ENCODE results near the gene SHF.

SHF gene

GRCh38 chr15:45156744-45157455 is 30.9 kb downstream of the SHF start:
- no peak for DNase-seq (ENCODE audit: low read depth, low spot score)
- Histone ChIP-seq H3K27ac (ENCODE audit: low read length) (no peak overlapping the region), H3K36me3 (ENCODE audit: control insufficient read depth, insufficient read depth, low read length) (no peaks in the 10 kb centered on the region), H3K4me1 (ENCODE audit: control insufficient read depth, insufficient read depth, low read length) (no peaks in the 10 kb centered on the region), H3K4me3 (ENCODE audit: low read length) (no peak overlapping the region), H3K9me3 (ENCODE audit: control insufficient read depth, insufficient read depth, low read length) (no peaks in the 10 kb centered on the region), H3K27me3 (ENCODE audit: control insufficient read depth, insufficient read depth, low read length) (no peaks in the 10 kb centered on the region)
- WGBS (ENCODE audit: insufficient coverage, insufficient read length), result no CpG with 5 or more reads among the region's 7 CpGs

GRCh38 chr15:45155739-45156138 is 32.0 kb downstream of the SHF start:
- Histone ChIP-seq H3K27ac (ENCODE audit: low read length) (no peak overlapping the region), H3K9me3 (ENCODE audit: control insufficient read depth, insufficient read depth, low read length) (no peaks in the 10 kb centered on the region), H3K36me3 (ENCODE audit: control insufficient read depth, insufficient read depth, low read length) (no peaks in the 10 kb centered on the region), H3K4me1 (ENCODE audit: control insufficient read depth, insufficient read depth, low read length) (no peaks in the 10 kb centered on the region), H3K27me3 (ENCODE audit: control insufficient read depth, insufficient read depth, low read length) (no peaks in the 10 kb centered on the region), H3K4me3 (ENCODE audit: low read length) (no peak overlapping the region)
- no CpG with 5 or more reads among the region's 8 CpGs for WGBS (ENCODE audit: insufficient coverage, insufficient read length)
- DNase-seq (ENCODE audit: low read depth, low spot score), result no peak

GRCh38 chr15:45151998-45152828 is 35.6 kb downstream of the SHF start:
- no peak for DNase-seq (ENCODE audit: low read depth, low spot score)
- WGBS (ENCODE audit: insufficient coverage, insufficient read length), result no CpG with 5 or more reads among the region's 36 CpGs

GRCh38 chr15:45150997-45151396 is 36.8 kb downstream of the SHF start:
- H3K4me1 ChIP-seq (ENCODE audit: control insufficient read depth, insufficient read depth, low read length), result no peaks in the 10 kb centered on the region
- H3K36me3 ChIP-seq (ENCODE audit: control insufficient read depth, insufficient read depth, low read length), result no peaks in the 10 kb centered on the region; the same call in 1 of the 2 replicates
- no peaks in the 10 kb centered on the region for H3K9me3 ChIP-seq (ENCODE audit: control insufficient read depth, insufficient read depth, low read length)
- no peak for DNase-seq (ENCODE audit: low read depth, low spot score)
- no CpG with 5 or more reads among the region's 6 CpGs for WGBS (ENCODE audit: insufficient coverage, insufficient read length)
- no peaks in the 10 kb centered on the region for H3K27me3 ChIP-seq (ENCODE audit: control insufficient read depth, insufficient read depth, low read length)
- no peak overlapping the region for H3K27ac ChIP-seq (ENCODE audit: low read length)
- no peak overlapping the region for H3K4me3 ChIP-seq (ENCODE audit: low read length)

More at GRCh38 chr15:45151998-45152828, 35.6 kb downstream of the SHF start:
- no peak overlapping the region for H3K27ac ChIP-seq (ENCODE audit: low read length)
- no peaks in the 10 kb centered on the region for H3K27me3 ChIP-seq (ENCODE audit: control insufficient read depth, insufficient read depth, low read length)
- H3K4me3 ChIP-seq (ENCODE audit: low read length), result no peak overlapping the region
- no peaks in the 10 kb centered on the region for H3K9me3 ChIP-seq (ENCODE audit: control insufficient read depth, insufficient read depth, low read length)
- H3K36me3 ChIP-seq (ENCODE audit: control insufficient read depth, insufficient read depth, low read length), result no peaks in the 10 kb centered on the region; the same call in 1 of the 2 replicates
- no peaks in the 10 kb centered on the region for H3K4me1 ChIP-seq (ENCODE audit: control insufficient read depth, insufficient read depth, low read length)

- Histone ChIP-seq H3K27me3 (ENCODE audit: control insufficient read depth, insufficient read depth, low read length) (no peaks in the 10 kb centered on the region), H3K4me1 (ENCODE audit: control insufficient read depth, insufficient read depth, low read length) (no peaks in the 10 kb centered on the region), H3K36me3 (ENCODE audit: control insufficient read depth, insufficient read depth, low read length) (no peaks in the 10 kb centered on the region; the same call in 1 of the 2 replicates), H3K27ac (ENCODE audit: low read length) (no peak overlapping the region), H3K9me3 (ENCODE audit: control insufficient read depth, insufficient read depth, low read length) (no peaks in the 10 kb centered on the region), H3K4me3 (ENCODE audit: low read length) (no peak overlapping the region)
- no peak for DNase-seq (ENCODE audit: low read depth, low spot score)
- WGBS (ENCODE audit: insufficient coverage, insufficient read length), result no CpG with 5 or more reads among the region's 6 CpGs
Observed at GRCh38 chr15:45150481-45150880, 37.3 kb downstream of the SHF start.

- DNase-seq (ENCODE audit: low read depth, low spot score), result no peak
- H3K9me3 ChIP-seq (ENCODE audit: control insufficient read depth, insufficient read depth, low read length), result no peaks in the 10 kb centered on the region
- no peaks in the 10 kb centered on the region for H3K27me3 ChIP-seq (ENCODE audit: control insufficient read depth, insufficient read depth, low read length)
- no CpG with 5 or more reads among the region's 1 CpG for WGBS (ENCODE audit: insufficient coverage, insufficient read length)
- H3K36me3 ChIP-seq (ENCODE audit: control insufficient read depth, insufficient read depth, low read length), result no peaks in the 10 kb centered on the region; the same call in 1 of the 2 replicates
- no peaks in the 10 kb centered on the region for H3K4me1 ChIP-seq (ENCODE audit: control insufficient read depth, insufficient read depth, low read length)
- H3K4me3 ChIP-seq (ENCODE audit: low read length), result no peak overlapping the region
- H3K27ac ChIP-seq (ENCODE audit: low read length), result no peak overlapping the region
Observed at GRCh38 chr15:45149060-45149459, 38.7 kb downstream of the SHF start.

GRCh38 chr15:45148076-45149059 is 39.4 kb downstream of the SHF start:
- Histone ChIP-seq H3K4me3 (ENCODE audit: low read length) (no peak overlapping the region), H3K4me1 (ENCODE audit: control insufficient read depth, insufficient read depth, low read length) (no peaks in the 10 kb centered on the region; the same call in 1 of the 2 replicates), H3K27ac (ENCODE audit: low read length) (no peak overlapping the region), H3K27me3 (ENCODE audit: control insufficient read depth, insufficient read depth, low read length) (no peaks in the 10 kb centered on the region), H3K9me3 (ENCODE audit: control insufficient read depth, insufficient read depth, low read length) (no peaks in the 10 kb centered on the region), H3K36me3 (ENCODE audit: control insufficient read depth, insufficient read depth, low read length) (no peaks in the 10 kb centered on the region; the same call in 1 of the 2 replicates)
- no CpG with 5 or more reads among the region's 12 CpGs for WGBS (ENCODE audit: insufficient coverage, insufficient read length)
- DNase-seq (ENCODE audit: low read depth, low spot score), result no peak

GRCh38 chr15:45147606-45148005 is 40.2 kb downstream of the SHF start:
- Histone ChIP-seq H3K27me3 (ENCODE audit: control insufficient read depth, insufficient read depth, low read length) (no peaks in the 10 kb centered on the region), H3K27ac (ENCODE audit: low read length) (no peak overlapping the region), H3K4me3 (ENCODE audit: low read length) (no peak overlapping the region), H3K36me3 (ENCODE audit: control insufficient read depth, insufficient read depth, low read length) (no peaks in the 10 kb centered on the region; the same call in 1 of the 2 replicates), H3K4me1 (ENCODE audit: control insufficient read depth, insufficient read depth, low read length) (no peaks in the 10 kb centered on the region; the same call in 1 of the 2 replicates), H3K9me3 (ENCODE audit: control insufficient read depth, insufficient read depth, low read length) (no peaks in the 10 kb centered on the region)
- no CpG with 5 or more reads among the region's 7 CpGs for WGBS (ENCODE audit: insufficient coverage, insufficient read length)
- DNase-seq (ENCODE audit: low read depth, low spot score), result no peak

- no CpG with 5 or more reads among the region's 4 CpGs for WGBS (ENCODE audit: insufficient coverage, insufficient read length)
- H3K4me3 ChIP-seq (ENCODE audit: low read length), result no peak overlapping the region
- H3K9me3 ChIP-seq (ENCODE audit: control insufficient read depth, insufficient read depth, low read length), result no peaks in the 10 kb centered on the region
- no peaks in the 10 kb centered on the region; the same call in 1 of the 2 replicates for H3K4me1 ChIP-seq (ENCODE audit: control insufficient read depth, insufficient read depth, low read length)
- H3K36me3 ChIP-seq (ENCODE audit: control insufficient read depth, insufficient read depth, low read length), result no peaks in the 10 kb centered on the region; the same call in 1 of the 2 replicates
- DNase-seq (ENCODE audit: low read depth, low spot score), result no peak
- no peaks in the 10 kb centered on the region for H3K27me3 ChIP-seq (ENCODE audit: control insufficient read depth, insufficient read depth, low read length)
- no peak overlapping the region for H3K27ac ChIP-seq (ENCODE audit: low read length)
Observed at GRCh38 chr15:45146405-45146804, 41.4 kb downstream of the SHF start.

GRCh38 chr15:45144775-45145174 is 43.0 kb downstream of the SHF start:
- Histone ChIP-seq H3K27ac (ENCODE audit: low read length) (no peak overlapping the region), H3K4me3 (ENCODE audit: low read length) (no peak overlapping the region), H3K4me1 (ENCODE audit: control insufficient read depth, insufficient read depth, low read length) (no peaks in the 10 kb centered on the region; the same call in 1 of the 2 replicates), H3K27me3 (ENCODE audit: control insufficient read depth, insufficient read depth, low read length) (no peaks in the 10 kb centered on the region), H3K9me3 (ENCODE audit: control insufficient read depth, insufficient read depth, low read length) (no peaks in the 10 kb centered on the region), H3K36me3 (ENCODE audit: control insufficient read depth, insufficient read depth, low read length) (no peaks in the 10 kb centered on the region)
- no CpG with 5 or more reads among the region's 9 CpGs for WGBS (ENCODE audit: insufficient coverage, insufficient read length)
- no peak for DNase-seq (ENCODE audit: low read depth, low spot score)
